Right lobe of liver (tissue), 6 donors: ENCODE data around the gene RTKN. TPM values are rescaled to one million over a fixed set of nuclear protein-coding genes. Genes with fewer than 3 reads are reported as not detected.
"Not testable (repeated sequence)": the region's sequence is repeated elsewhere in the genome, so short reads cannot be mapped to it uniquely, and the experiment has no call there.

Experiments used
- ATAC-seq, 4 donors: fragments of 200-7000 bp; cut with Tn5 transposase; one replicate each; pipeline ENCODE4 v1.9.1; 2020; ENCODE audit warnings: mild to moderate bottlenecking in 4 of 4, moderate library complexity in 4 of 4
- DNase-seq, 3 donors: peaks; one replicate each; pipeline ENCODE4 v3.0.0-alpha.2; 2020
- H3K27ac ChIP-seq, 3 donors: fragments of 200-600 bp; one replicate each; pipeline ENCODE4 v1.8.0; 2022
- H3K27me3 ChIP-seq, 2 donors: fragments of 200-600 bp; one replicate each; pipeline ENCODE4 v1.8.0; 2022
- H3K36me3 ChIP-seq, 4 donors: fragments of 200-600 bp; sonication (generic) in 1 of 4; one replicate each; pipeline versions ENCODE4 v1.5.1 to v1.8.0; 2017 to 2022; ENCODE audit warnings: control low read depth in 1 of 4
- H3K4me1 ChIP-seq, 4 donors: fragments of 200-600 bp; sonication (generic) in 1 of 4; one replicate each; pipeline versions ENCODE4 v1.5.1 to v1.8.0; 2017 to 2022; ENCODE audit warnings: control low read depth in 1 of 4
- H3K4me3 ChIP-seq, 3 donors: fragments of 200-600 bp; one replicate each; pipeline ENCODE4 v1.8.0; 2022
- H3K9me3 ChIP-seq, 4 donors: fragments of 200-600 bp; sonication (generic) in 1 of 4; one replicate each; pipeline versions ENCODE4 v1.5.1 to v1.8.0; 2017 to 2022; ENCODE audit warnings: control low read depth in 1 of 4
- CTCF ChIP-seq, 4 donors: fragments of 200-600 bp in 3 of 4; fragments of 450-650 bp in 1 of 4; IDR thresholded peaks; one replicate each; pipeline versions ENCODE4 v1.5.1 to v1.8.0; 2016 to 2022; ENCODE audit warnings: antibody characterized with exemption in 4 of 4, mild to moderate bottlenecking in 2 of 4
- POLR2A ChIP-seq: fragments of 450-650 bp; IDR thresholded peaks from one replicate; pipeline ENCODE4 v1.6.1; 2017; ENCODE audit warnings: antibody characterized with exemption, mild to moderate bottlenecking
- WGBS: methylation state at CpG from one replicate; pipeline ENCODE4 v1.1.6; 2018; ENCODE audit warnings: low coverage, low lambda C conversion rate; ENCODE audit not compliant: insufficient coverage; ENCODE audit errors: missing lambda C conversion rate; 5-methylcytosine and 5-hydroxymethylcytosine counted together
- intact Hi-C, 2 donors: fragments of 100-400 bp; cut with DNase I; formaldehyde crosslinking; loops; one replicate each; pipeline versions ENCODE4 v1.11.2 to v1.14.1; 2022
- total RNA-seq, 6 experiments: library from RNA; depleted of rRNA in 2 of 6; stranded (reverse); fragments of >200 nt in 2 of 6; fragmentation: NEBNext Ultra II Directional in 3 of 6; extraction: Animal tissue kit (Norgen Biotek cat#: 25700) in 3 of 6; gene quantifications; one replicate each; pipeline versions ENCODE4 v1.1.0 to v1.2.4, GENCODE V29; 2016 to 2023
- donor health status: DM: no; HTN: yes; CAD: no.
- donor health status: DM: no; HTN: no; CAD: no.
- donor health status: DM: no; HTN: no; CAD: no.
- donor health status: DM: no; HTN: yes; CAD: no.
- donor health status: DM: no; HTN: yes; CAD: no.

The RTKN gene
- total RNA-seq, 6 experiments from 2014 or later = 61.5 to 103 (median 83.0) TPM

DNA sequence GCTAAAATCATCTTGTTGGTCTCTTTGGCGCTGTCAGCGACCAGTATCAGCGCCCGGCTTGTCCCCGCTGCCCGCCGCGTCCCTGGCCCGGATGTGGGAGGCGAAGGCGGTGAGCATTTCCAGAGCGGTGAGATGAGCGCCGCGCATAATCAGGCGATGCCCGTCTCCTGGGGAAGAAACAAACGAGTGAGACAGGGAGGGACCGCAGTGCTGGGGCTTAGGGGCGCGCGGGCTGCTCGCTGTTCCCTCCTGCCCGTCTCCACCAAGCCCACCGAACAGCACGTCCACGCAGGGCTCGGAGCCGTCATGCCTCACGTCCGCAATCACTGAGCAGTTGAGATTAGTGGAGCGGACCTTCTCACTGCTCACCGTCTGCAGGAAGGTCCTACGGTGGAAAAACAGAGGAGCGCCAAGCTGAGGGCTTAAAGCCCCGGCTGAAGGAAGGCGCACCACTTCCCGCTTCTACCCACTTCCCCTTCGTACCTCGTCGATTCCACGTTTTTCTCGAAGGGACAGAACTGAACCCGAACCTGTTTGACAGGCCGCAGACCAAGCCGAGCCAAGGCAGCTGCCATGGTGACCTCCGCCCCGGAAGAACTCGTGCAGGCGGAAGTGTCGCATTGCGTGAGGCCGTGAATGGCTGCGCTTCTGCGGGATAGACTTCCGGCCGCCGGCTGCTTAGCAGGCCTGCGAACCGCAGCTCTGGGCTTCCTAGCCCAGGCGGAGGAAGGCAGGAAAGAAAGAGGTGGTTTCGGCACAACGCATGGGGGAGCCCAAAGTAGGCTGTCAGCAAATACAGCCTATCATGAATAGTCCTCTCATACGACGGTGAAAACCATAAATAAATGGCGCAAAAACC lies 30.6 kb upstream of the RTKN start, which contains the start of gene MRPL53:
Gene MRPL53 (minus strand): TSS at position 595 of the 859 bp plus-strand sequence. CDS start 20 bp downstream, at position 575.
- peak within 1 kb of the TSS; percentile 66 to 91 (median 88) for H3K27ac ChIP-seq
- peaks cover 0 to 24% (median 5%) of the 10 kb centered on the region in 4 donors for H3K4me1 ChIP-seq
- ATAC-seq (peak; percentile 93 to 95 (median 94)), DNase-seq (peak; percentile 94 to 96 (median 95))
- H3K27me3 ChIP-seq = no peaks in the 10 kb centered on the region
- under 1% methylated on average over 49 of the region's 66 CpGs for WGBS
- no peaks in the 10 kb centered on the region for H3K9me3 ChIP-seq
- peaks cover 0 to 16% (median 5%) of the 10 kb centered on the region in 4 donors for H3K36me3 ChIP-seq
- intact Hi-C loops = no loop called here
- H3K4me3 ChIP-seq = peak within 1 kb of the TSS; percentile 56 to 65 (median 57)
- TF ChIP-seq CTCF (IDR thresholded peaks at IDR 0.05) (no peak), POLR2A (peak; percentile 82)

- Histone ChIP-seq H3K9me3 (no peaks in the 10 kb centered on the region), H3K27me3 (no peaks in the 10 kb centered on the region), H3K4me3 (peak overlapping the region; percentile 56 to 65 (median 57)), H3K36me3 (peaks cover 0 to 16% (median 5%) of the 10 kb centered on the region in 4 donors), H3K27ac (peak overlapping the region; percentile 66 to 91 (median 88)), H3K4me1 (peaks cover 0 to 16% (median 5%) of the 10 kb centered on the region in 4 donors)
- no peak for TF ChIP-seq POLR2A
- peak; percentile 26 to 41 (median 28) for ATAC-seq
- 21% methylated on average over 15 of the region's 16 CpGs for WGBS
- DNase-seq = no peak
- intact Hi-C loops = no loop called here
Measured at GRCh38 chr2:74471332-74472065, 29.8 kb upstream of the RTKN start.

- H3K9me3 ChIP-seq, ATAC-seq, H3K27ac ChIP-seq, intact Hi-C loops, H3K27me3 ChIP-seq, H3K4me3 ChIP-seq, DNase-seq: not testable (repeated sequence)
- peaks cover 0 to 21% (median 5%) of the 10 kb centered on the region in 4 donors for H3K4me1 ChIP-seq
- WGBS = 92% methylated on average over 4 of the region's 12 CpGs
- H3K36me3 ChIP-seq = peaks cover 0 to 16% (median 5%) of the 10 kb centered on the region in 4 donors
Measured at GRCh38 chr2:74470742-74471141, 29.0 kb upstream of the RTKN start.

GRCh38 chr2:74464406-74464805 lies 22.7 kb upstream of the RTKN start:
- intact Hi-C loops = no loop called here
- TF ChIP-seq CTCF (IDR thresholded peaks at IDR 0.05) = no peak
- no peak for TF ChIP-seq POLR2A
- ATAC-seq (peak in 2 of 4 donors; percentile 0 to 2), DNase-seq (no peak)
- Histone ChIP-seq H3K4me1 (peaks cover 0 to 13% (median 0%) of the 10 kb centered on the region in 4 donors), H3K36me3 (peaks cover 0 to 11% (median 0%) of the 10 kb centered on the region in 4 donors), H3K27ac (peak overlapping the region; percentile 72 to 80 (median 76)), H3K27me3 (no peaks in the 10 kb centered on the region), H3K9me3 (no peaks in the 10 kb centered on the region), H3K4me3 (peak overlapping the region; percentile 99)
- 0% methylated on average over 1 of the region's 13 CpGs for WGBS

- no peaks in the 10 kb centered on the region for H3K27me3 ChIP-seq
- no peak overlapping the region for H3K4me3 ChIP-seq
- intact Hi-C loops = no loop called here
- DNase-seq = no peak
- peaks cover 0 to 11% (median 0%) of the 10 kb centered on the region in 4 donors for H3K36me3 ChIP-seq
- H3K4me1 ChIP-seq = peaks cover 0 to 19% (median 0%) of the 10 kb centered on the region in 4 donors
- no peak overlapping the region for H3K27ac ChIP-seq
- no peaks in the 10 kb centered on the region for H3K9me3 ChIP-seq
- TF ChIP-seq CTCF (IDR thresholded peaks at IDR 0.05) (no peak), POLR2A (no peak)
- WGBS = 93% methylated on average over 4 of the region's 4 CpGs
- no peak for ATAC-seq
Measured at GRCh38 chr2:74462786-74463105, 21.0 kb upstream of the RTKN start.
